K562 (cell line): Measurements from ENCODE around the gene LSM4. TPM values are rescaled to one million over a fixed set of nuclear protein-coding genes. Genes with fewer than 3 reads are reported as not detected.

ENCODE experiments used
- ETV6 ChIP-seq, 3 experiments: fragments of 150-350 bp in 1 of 3; sonication (generic) in 1 of 3; formaldehyde crosslinking in 1 of 3; IDR thresholded peaks; 2 replicates each; pipeline versions ENCODE4 v1.6.1 to v1.8.0; 2014 to 2022; ENCODE audit warnings: borderline replicate concordance in 2 of 3, low read depth in 2 of 3, antibody characterized with exemption in 1 of 3, low read length in 1 of 3, mild to moderate bottlenecking in 1 of 3, missing genetic modification reagents in 1 of 3
- MAFG ChIP-seq: fragments of 450-650 bp; conservative IDR thresholded peaks from 2 replicates; pipeline ENCODE4 v1.6.1; 2016; ENCODE audit warnings: missing genetic modification characterization, missing compliant biosample characterization
- MLLT1 ChIP-seq, 2 experiments: fragments of 450-650 bp; IDR thresholded peaks; 2 replicates each; pipeline ENCODE4 v1.6.1; 2016
- MYNN ChIP-seq, 2 experiments: sonication (generic); formaldehyde crosslinking in 1 of 2; IDR thresholded peaks; 2 replicates each; pipeline versions ENCODE4 v1.5.0 to v1.6.1; 2016 to 2020; ENCODE audit warnings: antibody characterized with exemption in 1 of 2, missing genetic modification reagents in 1 of 2
- POLR3G ChIP-seq: IDR thresholded peaks from 2 replicates; pipeline ENCODE4 v1.6.1; 2011; ENCODE audit not compliant: insufficient read length, insufficient replicate concordance; ENCODE audit errors: extremely low read depth
- PRDM10 ChIP-seq: fragments of 450-650 bp; IDR thresholded peaks from 2 replicates; pipeline ENCODE4 v1.6.1; 2018; ENCODE audit not compliant: partially characterized antibody
- SMARCC2 ChIP-seq: fragments of 450-650 bp; IDR thresholded peaks from 2 replicates; pipeline ENCODE4 v1.6.1; 2017; ENCODE audit warnings: antibody characterized with exemption, moderate library complexity, mild to moderate bottlenecking, low read depth
- TCFL5 ChIP-seq: fragments of 250-450 bp; sonication (Bioruptor Pico); conservative IDR thresholded peaks from 2 replicates; pipeline ENCODE4 v1.6.1; 2021; ENCODE audit warnings: mild to moderate bottlenecking, moderate library complexity, matching md5 sums
- ZBTB26 ChIP-seq: fragments of 450-650 bp; formaldehyde crosslinking; IDR thresholded peaks from 2 replicates; pipeline ENCODE4 v1.4.0; 2022; ENCODE audit warnings: missing genetic modification characterization
- ZNF140 ChIP-seq: fragments of 250-450 bp; sonication (Bioruptor Pico); IDR thresholded peaks from 2 replicates; pipeline ENCODE4 v1.8.0; 2021; ENCODE audit warnings: moderate library complexity, mild to moderate bottlenecking, inconsistent platforms
- ZNF253 ChIP-seq: fragments of 250-450 bp; sonication (Bioruptor Pico); conservative IDR thresholded peaks from 2 replicates; pipeline ENCODE4 v1.6.1; 2021; ENCODE audit warnings: mild to moderate bottlenecking
- ZNF609 ChIP-seq: sonication (generic); formaldehyde crosslinking; IDR thresholded peaks from 2 replicates; pipeline ENCODE4 v1.8.1; 2023; ENCODE audit warnings: missing genetic modification reagents, mild to moderate bottlenecking, borderline replicate concordance
- ZNF707 ChIP-seq: fragments of 250-450 bp; sonication (Bioruptor Pico); conservative IDR thresholded peaks from 2 replicates; pipeline ENCODE4 v1.8.0; 2022; ENCODE audit warnings: inconsistent platforms, mild to moderate bottlenecking, moderate library complexity
- ZZZ3 ChIP-seq: fragments of 450-650 bp; IDR thresholded peaks from 2 replicates; pipeline ENCODE4 v1.6.1; 2016; ENCODE audit warnings: antibody characterized with exemption, mild to moderate bottlenecking, moderate library complexity
- polyA plus RNA-seq, 8 experiments: library from polyadenylated mRNA; depleted of rRNA in 4 of 8; stranded (reverse) in 5 of 8; unstranded in 3 of 8; fragments of >200 nt; fragmentation: Nextera tagmentation in 2 of 8; fragmentation: Illumina TruSeq in 1 of 8; extraction: Ambion mirVana in 2 of 8; extraction: Trizol in 1 of 8; gene quantifications; 2 replicates each; pipeline versions ENCODE4 v1.2.1 to v1.2.3, GENCODE V29; 2011 to 2014; ENCODE audit warnings: inconsistent platforms in 1 of 8, missing spikeins in 1 of 8
- total RNA-seq, 7 experiments: library from RNA; depleted of rRNA in 6 of 7; stranded (reverse); fragments of >200 nt in 6 of 7; fragmentation: Illumina TruSeq in 2 of 7; extraction: Trizol in 2 of 7; gene quantifications; 2 replicates each; pipeline versions ENCODE4 v1.2.1 to v1.2.3, GENCODE V29; 2011 to 2021; ENCODE audit warnings: low replicate concordance in 1 of 7

Gene LSM4
- total and polyA plus RNA-seq, 9 of the 15 experiments (the other 6 are each of a cell fraction or from before 2014, with no cell fraction given), result 11.9 to 763 (median 202) TPM

GRCh38 chr19:18291590-18292461 lies 31.1 kb downstream of the LSM4 start (continued):
- TF ChIP-seq ZBTB26 (CRISPR knock-in tag) (no peak), ZNF609 (0 out of 2 replicates have a peak, but pooled peaks have one; percentile 37), ETV6 (IDR thresholded peaks at IDR 0.05; ENCODE audit: borderline replicate concordance in 1 of 2, low read depth in 2 of 2, low read length in 1 of 2) (peak; percentile 71 to 79; a peak in 2 of 4 replicates), ETV6 (CRISPR knock-in tag; IDR thresholded peaks at IDR 0.05; ENCODE audit: borderline replicate concordance) (no peak), TCFL5 (CRISPR knock-in tag) (no peak), ZNF140 (no peak), POLR3G (no peak), ZNF253 (CRISPR knock-in tag) (no peak), MAFG (no peak), MYNN (IDR thresholded peaks at IDR 0.05) (peak; percentile 49; the same call in 1 of the 2 replicates), MYNN (CRISPR knock-in tag; IDR thresholded peaks at IDR 0.05) (no peak), MLLT1 (IDR thresholded peaks at IDR 0.05) (peak in 1 of 2 experiments; percentile 64), ZNF707 (CRISPR knock-in tag) (no peak), SMARCC2 (no peak; the same call in 1 of the 2 replicates), PRDM10 (peak; percentile 91), ZZZ3 (no peak)
